ENCODE results near the gene TMEM121B. TPM values are rescaled to one million over a fixed set of nuclear protein-coding genes. Genes with fewer than 3 reads are reported as not detected.

TMEM121B gene
- total and polyA plus RNA-seq, 2 of the 13 experiments (the other 11 are each of a cell fraction or from before 2014, with no cell fraction given): not detected

DNA sequence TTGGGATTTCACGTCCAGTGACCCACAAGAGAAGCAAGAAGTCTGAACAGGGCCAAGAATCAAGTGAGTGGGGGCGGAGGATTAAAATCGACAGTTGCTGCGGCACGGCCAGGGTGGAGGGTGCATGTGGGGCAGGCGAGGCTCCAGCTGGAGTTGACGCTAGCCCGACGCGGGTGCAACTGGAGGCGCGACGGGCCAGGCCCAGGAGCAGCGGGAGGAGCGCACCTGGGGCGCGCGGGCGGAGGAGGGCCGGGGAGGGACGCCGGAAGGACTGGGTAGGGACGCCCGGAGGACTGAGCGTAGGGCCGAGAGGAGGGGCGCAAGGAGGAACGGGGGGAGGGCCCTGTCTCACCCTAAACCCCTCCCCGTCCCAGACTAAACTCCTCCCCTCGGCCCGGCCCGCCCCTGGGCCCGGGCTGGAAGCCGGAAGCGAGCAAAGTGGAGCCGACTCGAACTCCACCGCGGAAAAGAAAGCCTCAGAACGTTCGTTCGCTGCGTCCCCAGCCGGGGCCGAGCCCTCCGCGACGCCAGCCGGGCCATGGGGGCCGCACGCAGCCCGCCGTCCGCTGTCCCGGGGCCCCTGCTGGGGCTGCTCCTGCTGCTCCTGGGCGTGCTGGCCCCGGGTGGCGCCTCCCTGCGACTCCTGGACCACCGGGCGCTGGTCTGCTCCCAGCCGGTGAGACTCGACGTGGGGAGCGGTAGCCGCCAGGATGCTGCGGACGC is 36.4 kb downstream of the TMEM121B start, which contains the start of gene IL17RA (continued):
- TF ChIP-seq ZNF709 (CRISPR knock-in tag; IDR thresholded peaks at IDR 0.05): peak; percentile 50; the same call in 1 of the 2 replicates
- TF ChIP-seq, protein P1, sequence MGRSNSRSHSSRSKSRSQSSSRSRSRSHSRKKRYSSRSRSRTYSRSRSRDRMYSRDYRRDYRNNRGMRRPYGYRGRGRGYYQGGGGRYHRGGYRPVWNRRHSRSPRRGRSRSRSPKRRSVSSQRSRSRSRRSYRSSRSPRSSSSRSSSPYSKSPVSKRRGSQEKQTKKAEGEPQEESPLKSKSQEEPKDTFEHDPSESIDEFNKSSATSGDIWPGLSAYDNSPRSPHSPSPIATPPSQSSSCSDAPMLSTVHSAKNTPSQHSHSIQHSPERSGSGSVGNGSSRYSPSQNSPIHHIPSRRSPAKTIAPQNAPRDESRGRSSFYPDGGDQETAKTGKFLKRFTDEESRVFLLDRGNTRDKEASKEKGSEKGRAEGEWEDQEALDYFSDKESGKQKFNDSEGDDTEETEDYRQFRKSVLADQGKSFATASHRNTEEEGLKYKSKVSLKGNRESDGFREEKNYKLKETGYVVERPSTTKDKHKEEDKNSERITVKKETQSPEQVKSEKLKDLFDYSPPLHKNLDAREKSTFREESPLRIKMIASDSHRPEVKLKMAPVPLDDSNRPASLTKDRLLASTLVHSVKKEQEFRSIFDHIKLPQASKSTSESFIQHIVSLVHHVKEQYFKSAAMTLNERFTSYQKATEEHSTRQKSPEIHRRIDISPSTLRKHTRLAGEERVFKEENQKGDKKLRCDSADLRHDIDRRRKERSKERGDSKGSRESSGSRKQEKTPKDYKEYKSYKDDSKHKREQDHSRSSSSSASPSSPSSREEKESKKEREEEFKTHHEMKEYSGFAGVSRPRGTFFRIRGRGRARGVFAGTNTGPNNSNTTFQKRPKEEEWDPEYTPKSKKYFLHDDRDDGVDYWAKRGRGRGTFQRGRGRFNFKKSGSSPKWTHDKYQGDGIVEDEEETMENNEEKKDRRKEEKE (IDR thresholded peaks at IDR 0.05): no peak
- TF ChIP-seq, protein P2, sequence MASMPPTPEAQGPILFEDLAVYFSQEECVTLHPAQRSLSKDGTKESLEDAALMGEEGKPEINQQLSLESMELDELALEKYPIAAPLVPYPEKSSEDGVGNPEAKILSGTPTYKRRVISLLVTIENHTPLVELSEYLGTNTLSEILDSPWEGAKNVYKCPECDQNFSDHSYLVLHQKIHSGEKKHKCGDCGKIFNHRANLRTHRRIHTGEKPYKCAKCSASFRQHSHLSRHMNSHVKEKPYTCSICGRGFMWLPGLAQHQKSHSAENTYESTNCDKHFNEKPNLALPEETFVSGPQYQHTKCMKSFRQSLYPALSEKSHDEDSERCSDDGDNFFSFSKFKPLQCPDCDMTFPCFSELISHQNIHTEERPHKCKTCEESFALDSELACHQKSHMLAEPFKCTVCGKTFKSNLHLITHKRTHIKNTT (CRISPR knock-in tag; IDR thresholded peaks at IDR 0.05): no peak
- peak; percentile 39 for TF ChIP-seq GABPA (IDR thresholded peaks at IDR 0.05; ENCODE audit: low read depth, low read length)
- TF ChIP-seq GABPA (CRISPR knock-in tag; IDR thresholded peaks at IDR 0.05; ENCODE audit: low read depth): 0 out of 2 replicates have a peak, but pooled peaks have one; percentile 21
- TF ChIP-seq CCDC6 (CRISPR knock-in tag; IDR thresholded peaks at IDR 0.05): peak; percentile 42; the same call in 1 of the 2 replicates

DNA sequence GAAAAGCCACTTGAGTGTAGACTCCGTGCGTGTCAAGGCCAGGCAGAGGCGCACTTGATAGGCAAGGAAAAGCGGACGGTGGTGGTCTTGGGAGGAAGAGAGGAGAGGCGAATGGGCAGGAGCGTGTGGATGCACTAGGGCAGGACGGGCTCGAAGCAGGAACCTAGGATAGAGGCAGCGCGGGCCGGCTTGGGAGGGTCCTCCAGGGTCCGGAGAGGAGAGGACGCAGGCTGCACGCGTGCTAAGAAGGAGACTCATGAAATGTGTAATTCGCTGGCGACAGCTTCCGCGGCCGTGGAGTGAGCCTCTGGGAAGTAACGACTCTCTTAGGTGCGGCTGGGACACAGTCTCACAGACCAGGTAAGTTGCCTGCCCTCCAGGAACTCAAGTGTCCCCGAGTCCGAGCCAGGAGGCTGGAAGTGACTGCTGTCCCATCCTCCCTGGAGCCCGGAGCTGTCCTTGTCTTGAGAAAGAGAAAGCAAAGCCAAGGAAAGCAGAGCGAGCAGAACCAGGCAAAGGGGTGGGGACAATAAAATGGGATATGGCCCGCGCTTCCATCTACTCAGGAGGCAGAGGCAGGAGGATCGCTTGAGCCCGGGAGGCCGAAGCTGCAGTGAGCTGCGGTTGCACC is 37.2 kb downstream of the TMEM121B start:
- peaks cover 21% of the 10 kb centered on the region; the same call in 1 of the 2 replicates for H3K4me1 ChIP-seq (ENCODE audit: insufficient read depth, low read length)
- H2AFZ ChIP-seq (ENCODE audit: low read length): no peak overlapping the region
- BruUV-seq (replicated peaks): no TSS peak
- no peaks in the 10 kb centered on the region for H4K20me1 ChIP-seq (ENCODE audit: insufficient read depth, low read length)
- no peaks in the 10 kb centered on the region for H3K79me2 ChIP-seq (ENCODE audit: insufficient read depth, low read length)
- in situ Hi-C loops (cut with HindIII; ENCODE audit: extremely low pct_ligation_motif_present, low pct_unique_long_range_greater_than_20kb) (no loop called here), intact Hi-C loops (cut with micrococcal nuclease; ENCODE audit: unreplicated experiment) (no loop called here)
- no peaks in the 10 kb centered on the region for H3K36me3 ChIP-seq (replicated peaks in 1 of 2; ENCODE audit: control insufficient read depth in 1 of 2, insufficient read depth in 2 of 2, low read length in 2 of 2)
- H3K9me3 ChIP-seq (ENCODE audit: low read length): no peaks in the 10 kb centered on the region
- H3K27me3 ChIP-seq (ENCODE audit: control insufficient read depth in 1 of 2, insufficient read depth in 2 of 2, low read length in 2 of 2): no peaks in the 10 kb centered on the region
- peak overlapping the region; percentile 96 for H3K4me2 ChIP-seq (ENCODE audit: low read depth, low read length)
- H3K9ac ChIP-seq (ENCODE audit: insufficient read depth, low read depth, low read length): peak overlapping the region; percentile 86; the same call in 1 of the 2 replicates
- peak overlapping the region in 2 of 3 experiments; percentile 84 to 88; a peak in 4 of 6 replicates for H3K4me3 ChIP-seq (replicated peaks in 1 of 3; ENCODE audit: insufficient read depth in 1 of 3, low read depth in 2 of 3, low read length in 3 of 3)
- H3K27ac ChIP-seq (ENCODE audit: extremely low read length, insufficient read depth, low read length): no peak overlapping the region
- FAIRE-seq: no peak
- 85% methylated on average over 33 of the region's 33 CpGs for WGBS (ENCODE audit: low lambda C conversion rate)
- CTCF ChIA-PET (ENCODE audit: low intra/inter-chr PET ratio, low total read pairs): no interaction called here
- POLR2A ChIA-PET: interaction anchor here (0.9 to 1.0 kb wide), 2 partner anchors 9 to 88 kb away, joined by 3 to 4 read pairs; no protein-coding TSS in a partner anchor
- DNase-seq (ENCODE audit: low spot score): no peak
- ATAC-seq: no peak
- TF ChIP-seq, protein P3, sequence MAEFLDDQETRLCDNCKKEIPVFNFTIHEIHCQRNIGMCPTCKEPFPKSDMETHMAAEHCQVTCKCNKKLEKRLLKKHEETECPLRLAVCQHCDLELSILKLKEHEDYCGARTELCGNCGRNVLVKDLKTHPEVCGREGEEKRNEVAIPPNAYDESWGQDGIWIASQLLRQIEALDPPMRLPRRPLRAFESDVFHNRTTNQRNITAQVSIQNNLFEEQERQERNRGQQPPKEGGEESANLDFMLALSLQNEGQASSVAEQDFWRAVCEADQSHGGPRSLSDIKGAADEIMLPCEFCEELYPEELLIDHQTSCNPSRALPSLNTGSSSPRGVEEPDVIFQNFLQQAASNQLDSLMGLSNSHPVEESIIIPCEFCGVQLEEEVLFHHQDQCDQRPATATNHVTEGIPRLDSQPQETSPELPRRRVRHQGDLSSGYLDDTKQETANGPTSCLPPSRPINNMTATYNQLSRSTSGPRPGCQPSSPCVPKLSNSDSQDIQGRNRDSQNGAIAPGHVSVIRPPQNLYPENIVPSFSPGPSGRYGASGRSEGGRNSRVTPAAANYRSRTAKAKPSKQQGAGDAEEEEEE (CRISPR knock-in tag; IDR thresholded peaks at IDR 0.05; ENCODE audit: borderline replicate concordance): peak; percentile 30; the same call in 1 of the 2 replicates
- TF ChIP-seq ZNF329 (CRISPR knock-in tag; IDR thresholded peaks at IDR 0.05; ENCODE audit: low read depth) (no peak), ZNF205 (CRISPR knock-in tag; IDR thresholded peaks at IDR 0.05) (no peak), NRL (CRISPR knock-in tag; IDR thresholded peaks at IDR 0.05; ENCODE audit: borderline replicate concordance) (no peak), XBP1 (CRISPR knock-in tag; IDR thresholded peaks at IDR 0.05) (no peak)
- TF ChIP-seq, protein P4, sequence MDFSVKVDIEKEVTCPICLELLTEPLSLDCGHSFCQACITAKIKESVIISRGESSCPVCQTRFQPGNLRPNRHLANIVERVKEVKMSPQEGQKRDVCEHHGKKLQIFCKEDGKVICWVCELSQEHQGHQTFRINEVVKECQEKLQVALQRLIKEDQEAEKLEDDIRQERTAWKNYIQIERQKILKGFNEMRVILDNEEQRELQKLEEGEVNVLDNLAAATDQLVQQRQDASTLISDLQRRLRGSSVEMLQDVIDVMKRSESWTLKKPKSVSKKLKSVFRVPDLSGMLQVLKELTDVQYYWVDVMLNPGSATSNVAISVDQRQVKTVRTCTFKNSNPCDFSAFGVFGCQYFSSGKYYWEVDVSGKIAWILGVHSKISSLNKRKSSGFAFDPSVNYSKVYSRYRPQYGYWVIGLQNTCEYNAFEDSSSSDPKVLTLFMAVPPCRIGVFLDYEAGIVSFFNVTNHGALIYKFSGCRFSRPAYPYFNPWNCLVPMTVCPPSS (IDR thresholded peaks at IDR 0.05): no peak
